GM12874 (cell line): ENCODE results near the gene NUTM2F.
"Not testable (repeated sequence)": the region's sequence is repeated elsewhere in the genome, so short reads cannot be mapped to it uniquely, and the experiment has no call there.

Experiments
- CTCF ChIP-seq: IDR thresholded peaks from 2 replicates; pipeline ENCODE4 v1.5.1; 2011; ENCODE audit warnings: low read depth, mild to moderate bottlenecking, control low read depth, low read length, moderate library complexity; ENCODE audit not compliant: insufficient read depth

The NUTM2F gene

GRCh38 chr9:94328544-94328943, at the start of gene NUTM2F:
Gene NUTM2F (minus strand): TSS chr9:94328644. CDS start chr9:94328623, 21 bp downstream.
- not testable (repeated sequence) for TF ChIP-seq CTCF

- TF ChIP-seq CTCF = no peak
These were observed 25.1 kb downstream of the NUTM2F start for GRCh38 chr9:94303321-94303720.

- TF ChIP-seq CTCF = no peak
These were observed 26.0 kb downstream of the NUTM2F start for GRCh38 chr9:94302426-94302825.

- TF ChIP-seq CTCF = no peak
These were observed 26.9 kb downstream of the NUTM2F start for GRCh38 chr9:94301583-94301982.

GRCh38 chr9:94300470-94301301, 27.8 kb downstream of the NUTM2F start:
- TF ChIP-seq CTCF = no peak

- TF ChIP-seq CTCF = no peak
These were observed 29.4 kb downstream of the NUTM2F start for GRCh38 chr9:94298949-94299599.

GRCh38 chr9:94289691-94290090, 38.8 kb downstream of the NUTM2F start:
- no peak for TF ChIP-seq CTCF
